NCI-H2196 (cell line): ENCODE data around the gene CLCN4.

Experiments used
- DNase-seq: peaks from one replicate; lab custom pipeline; 2025; ENCODE audit not compliant: unreplicated experiment; lab: John Stamatoyannopoulos, UW

The CLCN4 gene

DNA sequence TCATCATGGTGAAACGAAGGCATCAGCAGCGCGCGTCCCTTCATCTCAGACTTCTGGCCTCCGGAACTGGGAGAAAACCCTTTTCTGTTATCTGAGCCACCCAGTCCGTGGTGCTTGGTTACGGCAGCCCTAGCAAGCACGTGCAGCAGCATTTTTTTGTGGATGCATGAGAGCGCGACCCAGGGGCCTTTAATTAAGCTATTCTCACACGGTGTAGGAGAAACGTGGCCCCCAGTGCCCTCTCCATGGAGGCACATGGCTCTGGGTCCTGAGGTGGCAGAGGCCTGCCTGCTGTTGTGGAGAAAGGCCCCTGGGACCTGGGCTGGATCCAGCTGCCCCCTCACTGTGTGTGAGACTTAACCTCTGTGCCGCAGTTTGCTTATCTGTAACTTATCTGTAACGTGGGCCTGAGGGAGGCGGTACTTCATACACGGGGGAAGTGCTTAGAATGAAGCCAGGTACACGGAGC is 9.5 kb downstream of the CLCN4 start:
- no peak for DNase-seq

DNA sequence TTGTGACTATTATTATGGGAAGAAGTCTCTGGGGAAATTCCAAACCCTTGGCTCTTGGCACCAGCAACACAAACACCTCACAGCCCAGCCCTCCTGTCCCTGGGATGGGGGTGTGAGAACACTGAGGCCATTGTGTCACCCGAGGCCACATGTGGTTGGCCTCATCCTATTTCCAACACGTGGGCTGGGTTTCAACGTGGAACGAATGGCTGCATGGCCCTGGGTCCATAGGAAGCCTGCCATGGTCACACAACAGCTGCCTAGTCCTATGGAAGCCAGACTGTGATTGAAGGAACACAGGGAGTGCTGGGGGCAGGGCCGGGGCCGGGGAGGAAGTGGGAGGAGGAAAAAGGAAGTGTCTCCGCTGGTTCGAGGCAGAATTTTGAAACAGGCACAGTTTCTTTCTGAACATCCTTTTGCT is 10.0 kb downstream of the CLCN4 start:
- DNase-seq, result no peak

DNA sequence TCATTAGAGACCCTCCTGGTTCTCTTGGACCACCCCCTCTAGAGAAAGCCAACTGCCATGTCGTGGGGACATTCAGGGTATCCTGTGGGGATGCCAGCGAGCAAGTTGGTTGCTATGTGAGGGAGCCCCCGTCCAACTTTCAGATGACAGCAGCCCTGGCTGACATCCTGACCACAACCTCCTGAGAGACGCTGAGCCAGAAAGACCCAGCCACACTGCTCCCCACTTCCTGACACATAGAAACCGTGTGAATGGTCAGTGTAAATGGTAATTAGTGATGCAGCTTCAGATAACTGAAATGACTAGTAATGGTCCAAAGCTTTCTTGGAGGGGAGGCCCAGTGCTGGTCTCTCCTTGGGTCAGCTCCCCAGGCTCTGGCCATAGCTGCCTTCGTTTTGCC is 10.8 kb downstream of the CLCN4 start:
- no peak for DNase-seq

DNA sequence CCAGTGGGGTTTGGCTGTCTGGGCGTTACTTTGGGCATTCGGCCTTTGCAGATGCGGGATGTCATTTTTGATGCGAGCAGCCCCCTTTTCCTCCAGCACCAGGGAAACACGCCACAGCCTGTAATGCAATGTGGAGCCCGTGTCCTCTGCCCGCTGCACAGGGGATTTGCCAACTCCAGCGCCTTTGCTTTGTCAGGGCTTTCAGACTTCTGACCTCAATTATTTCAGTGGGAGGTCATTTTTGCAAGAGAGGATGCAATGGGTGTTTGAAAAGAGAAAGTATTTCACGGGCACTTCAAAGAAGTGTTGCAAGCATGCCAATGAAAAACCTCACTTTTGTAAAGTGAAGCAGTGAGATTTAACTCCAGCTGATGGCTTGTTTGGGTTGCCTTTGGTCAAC is 11.5 kb downstream of the CLCN4 start:
- DNase-seq, result no peak

DNA sequence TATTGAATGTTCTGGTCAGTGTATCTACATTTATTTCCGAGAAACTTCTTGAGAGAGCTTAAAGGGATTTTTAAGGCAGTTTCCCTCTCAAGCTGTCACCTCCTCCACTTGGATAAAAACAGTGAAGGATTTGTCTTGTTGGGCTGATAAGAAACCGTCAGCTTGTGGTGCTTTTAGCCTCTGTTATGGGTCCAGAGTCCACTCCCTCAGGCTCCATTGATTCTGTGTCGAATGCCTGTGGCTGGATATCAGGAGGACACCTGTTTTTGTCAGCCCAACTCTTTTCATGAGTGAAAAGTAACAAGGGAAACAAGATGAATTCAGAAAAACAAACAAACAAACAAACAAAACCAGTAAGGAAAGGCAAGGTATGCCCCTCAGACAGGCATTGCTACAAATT is 12.4 kb downstream of the CLCN4 start:
- no peak for DNase-seq

DNA sequence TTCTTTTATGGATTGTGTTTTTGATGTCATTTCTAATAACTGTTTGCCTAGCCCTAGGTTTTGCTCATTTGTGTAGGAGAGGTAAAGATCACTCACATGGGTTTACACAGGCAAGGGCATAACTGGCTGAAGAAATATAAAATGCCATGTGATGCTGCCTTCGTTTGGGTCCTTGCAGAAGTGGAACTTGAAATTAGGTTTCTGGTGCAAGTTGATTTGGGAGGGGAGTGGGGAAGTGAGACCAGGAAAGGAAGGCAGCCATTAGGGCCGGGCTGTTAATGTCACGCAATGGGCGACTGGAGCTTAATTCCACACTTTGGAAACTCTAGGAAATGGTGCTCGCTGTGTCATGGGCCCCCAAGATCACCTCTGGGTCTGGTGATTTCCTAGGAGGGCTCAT is 14.5 kb downstream of the CLCN4 start:
- no peak for DNase-seq

DNA sequence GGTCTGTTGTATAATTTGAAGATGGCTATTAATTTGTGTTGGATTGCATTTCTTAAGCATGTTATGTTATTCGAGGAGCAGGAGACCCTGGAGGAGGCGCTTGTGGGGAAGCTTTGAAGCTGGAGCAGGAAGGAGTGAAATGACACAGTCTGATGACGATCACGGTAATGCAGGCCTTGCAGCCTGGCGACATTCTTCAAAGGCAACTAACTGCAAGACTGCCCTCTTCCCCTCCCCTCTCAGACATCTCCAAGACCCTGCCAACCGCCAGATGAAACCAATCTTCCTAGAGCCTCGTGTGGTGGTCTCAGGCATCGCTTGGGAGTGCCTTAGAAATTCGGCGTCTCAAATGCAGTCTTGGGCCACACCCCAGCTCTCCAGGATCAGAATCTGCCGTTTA is 16.1 kb downstream of the CLCN4 start:
- no peak for DNase-seq

DNA sequence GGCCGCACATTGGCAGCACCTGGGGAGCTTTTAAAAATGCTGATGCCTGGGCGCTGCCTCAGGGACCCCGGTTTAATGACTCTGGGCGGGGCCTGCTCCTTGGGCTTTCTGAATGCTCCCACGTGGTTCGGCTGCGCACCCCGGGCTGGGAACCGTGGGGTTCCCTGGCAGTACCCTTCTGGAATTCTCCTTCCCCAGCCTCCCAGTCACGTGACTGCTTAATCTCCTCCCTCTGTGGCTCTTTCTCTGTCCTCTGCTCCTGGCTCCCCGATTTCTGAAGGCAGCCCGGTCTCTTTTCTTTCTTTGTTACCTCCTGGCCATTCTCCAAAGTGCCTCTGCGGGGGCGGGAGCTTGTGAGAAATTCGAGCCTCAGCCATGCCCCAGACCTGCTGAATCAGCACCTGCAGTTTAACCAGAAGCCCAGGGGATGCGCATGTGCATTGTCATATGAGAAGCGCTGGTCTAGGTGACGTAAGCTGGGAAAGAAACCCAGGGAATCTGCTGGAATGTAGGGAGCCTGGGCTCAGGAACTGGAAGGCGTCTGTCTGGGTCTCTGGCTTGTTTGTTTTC is 16.6 kb downstream of the CLCN4 start:
- peak; percentile 52 for DNase-seq

DNA sequence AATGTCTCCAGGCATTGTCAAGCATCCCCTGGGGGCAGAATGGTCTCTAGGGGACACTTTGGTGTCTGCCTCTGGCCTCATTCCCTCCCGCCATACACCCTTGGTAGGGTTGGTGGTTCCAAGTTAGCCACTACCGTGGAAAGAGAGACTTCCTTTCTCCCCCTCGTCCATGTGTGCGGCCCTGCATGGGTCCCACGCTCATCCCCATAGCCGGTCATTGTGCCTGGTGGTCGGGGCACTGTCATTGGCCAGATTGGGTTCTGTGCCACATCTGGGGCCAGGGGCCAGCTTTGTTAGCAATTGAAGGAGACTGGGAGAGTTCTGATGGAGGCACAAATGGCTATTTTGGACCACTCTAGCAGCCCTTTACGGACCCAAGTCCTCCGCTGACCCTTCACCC is 17.3 kb downstream of the CLCN4 start:
- DNase-seq, result no peak

DNA sequence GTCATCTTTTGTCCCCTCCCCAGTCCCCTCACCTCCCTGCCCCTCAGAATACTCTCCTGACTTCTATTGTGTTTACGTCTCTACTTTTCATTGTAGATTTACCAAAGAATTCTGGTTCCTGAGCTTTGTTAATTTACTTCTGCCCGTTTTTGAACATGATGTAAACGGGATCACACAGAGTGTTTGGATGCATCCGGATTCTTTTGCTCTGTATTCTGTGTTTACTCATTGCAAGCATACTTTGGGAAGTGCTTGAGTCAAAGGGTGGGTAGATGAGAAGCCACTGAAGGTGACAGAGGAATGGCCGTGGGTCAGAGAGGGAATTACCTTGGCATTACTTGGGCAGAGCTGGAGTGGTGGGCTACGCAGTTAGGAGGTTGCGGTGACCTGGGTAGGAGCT is 18.0 kb downstream of the CLCN4 start:
- no peak for DNase-seq

DNA sequence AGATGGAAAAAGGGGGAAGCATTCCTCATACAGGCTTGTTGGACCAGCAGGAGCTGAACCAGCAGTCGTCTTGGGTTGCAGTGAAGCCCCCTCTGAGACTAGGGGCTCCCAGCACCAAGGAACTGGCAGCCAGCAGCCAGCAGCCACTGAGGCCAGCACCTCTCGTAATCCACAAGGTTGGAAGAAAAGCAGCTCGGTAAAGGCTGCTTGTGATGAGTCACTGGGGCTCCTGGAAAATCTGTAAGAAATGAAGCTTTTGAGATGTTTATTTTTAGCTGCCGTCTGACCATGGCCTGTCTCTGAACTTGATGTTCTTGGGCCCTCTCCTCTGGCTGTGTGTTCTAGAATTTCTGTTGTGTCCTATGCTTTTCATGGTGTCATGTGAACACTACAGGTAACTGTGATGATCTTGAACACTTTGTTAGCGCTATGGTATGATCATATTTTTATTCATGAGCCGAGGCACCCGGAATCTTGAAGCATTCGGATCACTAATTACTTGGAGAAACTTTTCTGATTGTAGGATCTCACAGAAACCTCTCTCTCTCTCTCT is 18.6 kb downstream of the CLCN4 start:
- DNase-seq, result no peak

DNA sequence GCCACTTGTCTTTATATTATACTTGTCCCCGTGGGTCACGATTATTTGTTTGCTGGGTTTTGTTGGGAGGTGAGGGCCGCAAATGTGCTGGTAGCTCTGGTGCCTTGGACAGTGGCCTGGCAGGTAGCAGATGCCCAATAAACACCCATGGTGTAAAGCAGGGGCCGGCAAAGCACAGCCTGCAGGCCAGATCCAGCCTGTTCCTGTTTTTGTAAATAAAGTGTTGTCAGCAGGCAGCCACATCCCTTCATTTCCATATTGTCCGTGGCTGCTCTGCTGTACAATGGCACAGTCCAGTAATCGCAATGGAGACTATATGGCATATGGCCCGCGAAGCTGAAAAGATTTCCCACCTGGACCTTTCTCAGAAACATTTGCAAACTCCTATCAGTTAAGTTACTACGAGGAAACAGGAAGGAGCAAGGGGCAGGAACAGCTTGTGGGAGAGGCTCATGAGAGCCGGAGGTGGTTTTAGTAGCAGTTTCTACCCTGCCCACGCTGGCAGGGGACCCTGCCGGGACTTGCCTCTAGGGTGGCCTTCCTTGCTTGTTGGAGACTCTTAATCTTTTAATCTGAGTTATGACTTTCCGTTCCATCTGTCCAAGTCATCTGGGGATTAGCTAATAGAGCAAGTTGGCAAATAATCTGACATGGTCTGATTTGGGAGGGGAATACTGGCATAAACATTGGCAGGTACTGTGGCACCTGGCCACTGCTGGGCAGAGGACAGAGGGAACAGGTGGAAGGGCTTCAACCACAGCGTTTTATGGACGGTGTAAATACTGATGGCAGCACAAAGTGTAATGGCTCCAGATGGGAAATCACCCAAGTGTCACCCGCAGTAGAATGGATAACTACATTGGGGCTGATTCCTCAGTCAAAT is 19.6 kb downstream of the CLCN4 start:
- DNase-seq, result no peak

DNA sequence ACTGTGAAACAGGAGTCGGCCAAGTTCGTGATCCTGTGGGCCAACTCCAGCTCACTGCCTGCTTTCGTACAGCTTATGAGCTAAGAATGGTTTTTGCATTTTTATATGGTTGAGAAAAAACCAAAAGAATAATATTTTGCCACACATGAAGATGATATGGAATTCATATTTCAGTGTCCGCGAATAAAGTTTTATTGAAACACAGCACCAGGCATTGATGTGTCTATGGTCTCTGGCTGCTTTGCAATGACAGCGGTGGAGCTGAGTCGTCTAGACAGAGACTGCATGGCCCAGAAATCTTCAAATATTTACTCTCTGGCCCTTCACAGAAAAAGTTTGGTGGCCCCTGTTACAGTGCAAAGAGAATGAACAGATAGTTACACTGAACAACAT is 20.2 kb downstream of the CLCN4 start:
- DNase-seq, result no peak

DNA sequence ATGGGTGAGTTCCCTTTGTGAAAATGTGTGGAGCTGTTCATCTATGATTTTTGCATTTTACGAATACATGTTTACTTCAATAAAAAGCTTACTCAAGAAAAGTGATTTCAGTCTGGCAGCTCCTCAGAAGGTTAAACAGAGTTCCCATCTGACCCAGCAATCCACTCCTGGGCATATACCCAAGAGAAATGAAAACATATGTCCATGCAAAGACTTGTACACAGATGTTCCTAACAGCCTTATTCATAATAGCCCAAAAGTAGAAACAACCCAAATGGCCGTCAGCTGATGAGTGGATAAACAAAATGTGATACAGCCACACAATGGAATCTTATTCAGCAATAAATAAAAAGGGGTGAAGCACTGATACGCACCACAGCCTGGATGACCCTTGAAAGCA is 20.8 kb downstream of the CLCN4 start:
- DNase-seq, result no peak

DNA sequence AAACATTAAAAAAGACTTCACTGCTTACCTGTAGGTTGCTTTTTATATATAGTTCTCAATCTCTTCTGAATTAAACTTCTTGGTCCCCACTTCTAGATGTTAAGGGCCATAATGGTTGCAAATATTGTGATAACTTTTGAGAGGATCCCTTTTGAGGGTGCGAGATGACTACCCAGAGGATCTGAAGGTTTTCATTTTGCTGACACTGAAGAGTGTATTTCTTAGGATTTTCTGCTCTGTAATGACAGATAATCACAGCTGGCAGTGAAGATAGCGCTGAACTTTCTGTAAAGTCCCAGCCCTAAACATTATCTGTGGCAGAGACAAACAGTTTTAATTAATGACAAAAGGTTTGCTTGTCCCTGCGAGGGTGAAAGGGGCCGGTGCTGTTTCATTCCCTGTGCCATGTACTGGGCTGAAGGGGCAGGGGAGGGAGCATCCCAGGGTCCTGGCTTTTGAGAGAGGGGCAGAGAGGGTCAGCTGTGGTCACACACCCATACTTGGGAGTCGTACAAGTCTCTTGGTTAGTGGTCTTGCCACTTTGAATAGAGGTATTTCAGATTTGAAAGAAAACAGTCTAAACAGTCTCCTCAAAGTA is 22.2 kb downstream of the CLCN4 start:
- no peak for DNase-seq

DNA sequence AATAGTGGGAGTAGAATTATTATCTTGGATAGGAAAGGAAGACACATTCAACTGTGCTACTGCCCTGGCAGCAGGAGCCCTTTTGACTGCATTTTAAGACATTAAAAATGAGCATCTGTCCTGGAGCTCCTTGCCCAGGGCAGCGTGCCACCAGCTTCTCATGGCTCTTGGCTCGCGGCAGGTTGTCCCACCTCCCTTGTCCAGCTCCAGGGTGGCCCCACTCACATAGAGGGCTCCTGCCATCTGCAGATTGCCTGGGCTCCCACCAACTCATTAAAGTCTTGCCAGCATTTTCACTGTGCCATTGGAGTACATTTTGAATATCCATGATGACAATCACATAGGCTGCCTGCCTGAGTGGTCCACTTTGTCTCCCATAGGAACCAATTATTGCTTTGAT is 27.0 kb downstream of the CLCN4 start:
- no peak for DNase-seq

DNA sequence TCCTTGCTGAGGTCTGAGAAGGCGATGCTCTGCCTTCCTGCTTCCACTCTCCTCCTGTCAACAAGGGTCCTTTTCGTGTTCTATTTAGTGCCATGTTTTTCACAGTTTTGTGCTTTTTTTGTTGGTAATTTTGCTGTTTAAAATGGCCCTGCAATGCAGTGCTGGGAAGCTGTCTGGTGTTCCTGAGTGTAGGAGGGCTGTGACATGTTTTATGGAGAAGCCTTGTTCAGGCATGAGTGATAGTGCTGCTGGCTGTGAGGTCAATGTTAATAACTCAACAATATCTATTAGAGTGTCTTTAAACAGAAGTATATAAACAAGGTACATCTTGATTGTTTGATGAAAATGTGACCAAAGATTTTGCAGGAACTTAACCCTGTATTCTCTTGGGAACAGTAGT is 27.6 kb downstream of the CLCN4 start:
- DNase-seq, result no peak

DNA sequence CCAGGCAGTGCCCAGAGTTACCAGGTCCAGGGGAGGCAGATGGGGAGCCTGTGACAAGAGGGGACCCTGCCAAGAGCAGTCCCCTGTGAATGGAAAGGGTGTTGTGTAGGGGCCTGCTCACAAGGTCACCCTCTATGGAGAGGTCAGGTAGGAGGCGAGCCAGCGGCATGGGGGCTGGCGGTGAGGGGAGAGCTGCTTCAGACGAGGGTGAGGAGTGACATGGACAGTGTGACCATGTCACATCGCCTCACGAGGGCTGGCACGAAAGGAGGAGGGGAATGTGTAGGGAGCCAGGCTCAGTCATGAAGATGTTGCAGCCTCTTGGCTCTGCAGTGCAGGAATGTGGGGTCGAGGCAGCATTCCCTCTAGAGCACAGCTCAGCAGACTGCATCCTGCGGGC is 29.6 kb downstream of the CLCN4 start:
- no peak for DNase-seq

DNA sequence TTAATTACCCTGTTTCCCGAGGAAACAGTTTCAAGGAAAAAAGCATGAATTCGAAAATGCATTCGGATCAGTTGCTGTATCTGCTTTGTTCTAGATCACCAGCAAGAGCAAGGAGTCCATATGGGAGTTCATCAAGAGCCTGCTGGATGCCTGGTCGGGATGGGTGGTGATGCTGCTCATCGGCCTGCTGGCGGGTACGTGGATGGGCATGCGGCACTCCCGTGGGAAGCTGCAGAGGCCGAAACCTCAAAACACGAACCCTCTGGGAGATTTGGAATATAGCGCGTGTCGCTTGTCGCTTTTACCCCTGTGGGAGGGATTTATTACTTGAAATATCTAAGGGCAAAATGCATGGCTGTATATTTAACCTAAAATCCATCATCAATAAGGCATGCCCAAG is 30.6 kb downstream of the CLCN4 start:
- no peak for DNase-seq

DNA sequence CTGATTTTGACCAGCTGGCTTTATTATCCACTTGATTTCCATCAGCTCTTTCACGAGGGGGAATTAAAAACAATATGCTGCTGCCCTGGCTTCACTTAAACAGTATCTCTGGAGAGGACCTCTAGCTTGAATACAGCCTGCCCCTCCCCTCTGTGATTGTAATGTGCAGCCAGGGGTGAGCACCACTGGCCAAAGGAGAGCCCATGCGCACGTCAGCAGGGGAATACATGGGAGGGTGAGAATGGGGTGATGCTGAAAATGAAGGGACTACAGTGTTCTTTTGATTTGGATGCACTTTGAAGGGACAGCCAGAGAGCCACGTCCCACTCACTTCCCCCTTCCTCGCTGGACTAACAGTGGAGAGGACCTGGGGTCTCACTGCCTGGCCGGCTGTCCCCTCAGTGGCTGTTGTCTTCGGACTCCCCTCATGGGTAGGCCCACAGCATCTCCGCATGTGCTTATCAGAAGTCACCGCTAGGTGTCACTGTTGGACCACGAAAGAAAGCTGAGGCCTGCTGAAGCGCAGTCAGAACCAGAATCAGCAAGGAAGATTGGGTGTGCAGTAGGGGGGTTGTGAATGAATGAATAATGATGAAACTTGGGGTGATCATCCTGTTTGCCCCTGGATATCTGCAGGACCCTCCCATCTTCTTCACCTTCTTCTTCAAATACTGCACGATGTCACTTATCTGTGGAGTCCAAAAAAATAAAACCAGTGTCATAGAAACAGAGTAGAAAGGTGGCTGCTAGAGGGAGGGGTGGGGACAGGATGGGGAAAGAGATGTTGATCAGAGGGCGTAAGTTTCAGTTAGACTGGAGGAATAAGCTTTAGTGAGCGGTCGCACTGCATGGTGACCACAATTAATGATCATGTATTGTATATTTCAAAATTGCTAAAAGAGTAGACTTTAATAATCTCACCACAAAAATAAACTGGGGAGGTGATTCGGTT is 32.8 kb downstream of the CLCN4 start:
- DNase-seq, result peak; percentile 72

DNA sequence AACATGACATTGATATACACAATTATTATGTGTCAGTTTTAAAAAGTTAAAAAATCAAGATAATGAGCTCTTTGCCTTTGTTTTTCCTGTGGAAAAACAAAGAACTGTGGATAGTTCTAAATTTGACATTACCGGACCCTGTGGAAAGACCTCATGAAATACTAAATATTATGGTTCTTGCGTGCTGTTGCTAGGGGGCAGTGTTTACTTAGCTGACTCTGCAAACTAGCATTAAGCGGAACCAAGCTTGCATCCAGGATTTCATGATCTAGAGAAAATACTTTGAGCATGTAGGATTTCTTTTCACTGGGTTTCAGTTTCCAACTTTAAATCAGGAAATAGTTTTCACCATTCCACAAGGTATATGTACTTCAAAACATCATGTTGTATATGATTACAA is 33.6 kb downstream of the CLCN4 start:
- peak; percentile 36 for DNase-seq
